ENCODE measurements around the gene YPEL2.
A peak's percentile ranks its signal among the peaks of the same experiment; 100 is the strongest.

YPEL2 gene

DNA sequence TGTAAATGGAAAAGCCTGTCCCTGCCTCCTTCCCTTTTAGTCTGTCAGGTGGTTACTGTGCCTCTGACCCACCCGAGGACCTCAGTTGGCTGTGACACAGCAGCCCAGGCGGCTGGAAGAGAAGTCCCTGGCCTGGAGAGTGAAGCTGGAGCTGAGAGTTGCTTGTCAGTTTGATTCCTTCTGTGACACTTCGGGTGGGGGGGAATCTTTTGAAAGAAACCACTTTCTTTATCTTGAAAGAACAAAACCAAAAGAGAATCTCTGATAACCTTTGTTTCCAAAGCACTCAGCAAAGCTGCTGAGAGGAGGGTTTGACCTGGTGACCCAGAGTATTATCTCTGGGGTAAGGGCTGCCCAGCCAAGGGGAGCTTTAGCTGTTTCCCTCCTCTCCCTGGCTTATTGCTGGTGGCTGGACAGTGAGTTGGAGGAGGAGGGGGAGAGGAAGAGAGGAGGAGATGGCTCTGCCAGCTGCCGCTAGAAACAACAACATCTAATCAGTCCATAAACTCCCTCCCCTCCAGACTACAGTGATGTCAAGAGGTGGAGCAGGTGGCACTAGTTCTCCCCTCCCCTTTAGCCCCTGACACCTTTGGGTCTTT lies 34.0 kb downstream of the YPEL2 start:
- TF ChIP-seq POLR2A (IDR thresholded peaks at IDR 0.05; ENCODE audit: low read depth, low read length) = no peak
- TF ChIP-seq POLR2AphosphoS5 (IDR thresholded peaks at IDR 0.05; ENCODE audit: low read depth, low read length) = no peak
- no peak for TF ChIP-seq TAF1 (IDR thresholded peaks at IDR 0.05; ENCODE audit: borderline replicate concordance, low read depth, low read length)
- FAIRE-seq = no peak

DNA sequence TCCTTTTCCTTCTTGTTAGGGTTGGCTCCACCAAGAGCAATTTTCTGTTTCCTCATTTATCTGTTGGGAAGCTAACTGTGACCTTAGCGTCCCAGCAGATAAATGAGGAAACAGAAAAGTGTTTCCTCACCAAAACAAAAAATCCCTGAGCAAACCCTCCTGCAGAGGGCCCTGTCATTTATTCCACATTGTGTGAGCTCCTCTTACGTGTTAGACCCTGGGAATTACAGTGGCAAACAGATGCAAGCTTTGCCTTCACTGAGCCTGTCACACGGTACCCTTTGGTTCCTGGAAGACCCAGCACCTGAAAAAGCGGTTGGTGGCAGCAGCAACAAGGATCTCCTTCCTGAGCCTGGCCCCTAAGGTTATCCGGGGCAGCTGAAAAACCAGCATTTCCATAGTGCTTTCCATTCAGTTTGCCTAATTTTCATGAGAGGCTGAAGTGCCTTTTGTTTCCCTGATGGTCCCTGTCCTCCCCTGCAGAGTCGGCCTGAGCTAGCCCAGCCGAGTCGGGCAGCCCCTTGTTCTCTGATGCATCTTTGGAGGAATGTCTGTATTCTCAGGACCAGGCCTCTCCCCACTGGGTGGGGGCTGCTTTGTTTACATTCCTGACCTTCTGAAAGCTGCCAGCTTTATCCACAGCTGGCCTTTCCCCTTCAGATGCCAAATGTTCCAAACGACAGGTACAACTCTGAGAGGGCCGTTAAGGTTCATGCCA lies 34.7 kb downstream of the YPEL2 start:
- FAIRE-seq (no peak), DNase-seq (ENCODE audit: insufficient read length) (no peak)
- TF ChIP-seq POLR2A (IDR thresholded peaks at IDR 0.05; ENCODE audit: low read depth, low read length) (no peak), POLR2AphosphoS5 (IDR thresholded peaks at IDR 0.05; ENCODE audit: low read depth, low read length) (no peak), TAF1 (IDR thresholded peaks at IDR 0.05; ENCODE audit: borderline replicate concordance, low read depth, low read length) (no peak)

More for the DNA sequence above, 34.0 kb downstream of the YPEL2 start:
- no peak for DNase-seq (ENCODE audit: insufficient read length)

DNA sequence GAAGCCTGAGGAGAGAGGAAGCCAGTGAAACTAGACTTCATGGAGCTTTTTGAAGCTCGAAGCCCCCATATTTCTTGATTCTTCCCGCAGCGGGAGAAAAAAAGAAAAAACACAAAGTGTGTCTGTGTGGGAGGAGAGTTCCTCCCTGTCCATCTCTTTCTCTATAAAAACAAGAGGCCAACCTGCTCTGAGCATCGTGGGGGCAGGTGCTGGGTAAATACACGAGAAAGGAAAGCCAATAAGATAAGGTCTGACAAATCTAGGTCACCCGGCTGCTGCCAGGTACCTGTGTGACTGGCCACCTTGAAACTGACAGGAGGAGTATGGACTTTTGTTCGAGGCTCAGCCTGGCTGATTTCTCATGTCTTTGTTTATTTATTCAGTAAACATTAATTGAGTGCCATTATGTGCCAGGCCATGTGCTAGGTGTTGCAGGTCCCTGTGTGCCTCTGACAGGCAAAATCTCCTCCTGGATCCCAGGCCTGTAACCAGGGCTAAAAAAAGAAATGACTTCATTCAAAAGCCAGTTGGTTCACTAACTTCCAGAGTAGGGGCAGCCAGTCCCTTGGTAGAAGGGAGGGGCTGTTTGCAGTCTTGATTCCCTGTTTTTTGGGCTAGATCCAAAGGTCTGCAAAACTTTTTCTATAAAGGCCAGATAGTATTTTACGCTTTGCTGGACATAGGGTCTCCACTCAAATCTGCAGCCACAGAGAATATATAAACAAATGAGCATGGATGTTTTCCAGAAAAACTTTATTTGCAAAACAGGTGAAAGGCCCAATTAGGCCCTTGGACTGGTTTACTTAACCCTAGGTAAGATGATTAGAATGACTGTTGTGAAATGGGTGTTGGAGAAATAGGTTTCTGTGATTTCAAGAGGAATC lies 35.6 kb downstream of the YPEL2 start:
- TF ChIP-seq POLR2AphosphoS5 (IDR thresholded peaks at IDR 0.05; ENCODE audit: low read depth, low read length) (no peak), TAF1 (IDR thresholded peaks at IDR 0.05; ENCODE audit: borderline replicate concordance, low read depth, low read length) (no peak), POLR2A (IDR thresholded peaks at IDR 0.05; ENCODE audit: low read depth, low read length) (no peak)
- DNase-seq (ENCODE audit: insufficient read length) (no peak), FAIRE-seq (no peak)

DNA sequence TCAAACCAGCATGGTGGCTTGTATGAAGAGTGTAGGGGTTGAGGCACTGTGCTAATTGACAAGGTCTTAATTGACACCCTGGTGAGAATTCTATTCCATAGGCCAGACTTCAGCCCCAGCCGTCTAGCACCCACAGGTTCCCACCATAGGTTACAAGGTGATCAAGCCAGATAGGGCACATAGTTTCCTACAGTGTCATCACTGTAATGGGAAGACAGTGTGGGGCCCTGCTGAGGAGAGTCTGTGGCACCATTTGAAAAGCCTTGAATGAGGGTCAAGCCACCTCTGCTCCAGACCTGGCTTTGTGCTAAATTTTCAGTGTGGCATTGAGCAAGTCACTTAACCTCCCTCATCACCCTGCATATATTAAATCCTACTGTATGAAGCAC lies 36.2 kb downstream of the YPEL2 start:
- no peak for FAIRE-seq
- DNase-seq (ENCODE audit: insufficient read length) = no peak
- TF ChIP-seq TAF1 (IDR thresholded peaks at IDR 0.05; ENCODE audit: borderline replicate concordance, low read depth, low read length) (no peak), POLR2AphosphoS5 (IDR thresholded peaks at IDR 0.05; ENCODE audit: low read depth, low read length) (no peak), POLR2A (IDR thresholded peaks at IDR 0.05; ENCODE audit: low read depth, low read length) (no peak)

DNA sequence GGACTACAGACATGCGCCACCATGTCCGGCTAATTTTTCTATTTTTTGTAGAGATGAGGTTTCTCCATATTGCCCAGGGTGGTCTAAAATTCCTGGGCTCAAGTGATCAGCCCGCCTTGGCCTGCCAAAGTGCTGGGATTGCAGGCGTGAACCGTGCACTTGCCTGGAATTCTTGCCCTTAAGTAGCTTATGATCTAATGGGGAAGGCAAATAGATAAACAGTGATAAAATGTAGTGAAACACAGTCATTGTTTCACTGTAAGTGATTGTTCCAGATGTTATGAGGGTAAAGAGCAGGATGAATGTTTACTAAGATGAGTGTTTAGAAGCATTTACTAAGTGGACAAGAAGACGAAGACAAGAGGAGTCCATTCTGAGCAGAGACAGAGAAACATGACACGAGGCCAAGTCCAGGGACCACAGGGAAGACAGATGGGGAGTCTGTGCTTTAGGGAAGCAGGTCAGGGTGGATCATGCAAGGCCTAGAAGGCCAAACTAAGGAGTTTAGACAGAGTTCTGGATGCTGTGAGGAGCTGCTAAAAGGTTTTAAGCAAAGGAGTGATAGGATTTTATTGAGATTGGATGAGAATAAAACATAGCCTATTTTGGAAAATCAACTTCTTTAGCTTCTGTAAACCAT lies 36.9 kb downstream of the YPEL2 start:
- TF ChIP-seq POLR2AphosphoS5 (IDR thresholded peaks at IDR 0.05; ENCODE audit: low read depth, low read length) = no peak
- no peak for TF ChIP-seq POLR2A (IDR thresholded peaks at IDR 0.05; ENCODE audit: low read depth, low read length)
- TF ChIP-seq TAF1 (IDR thresholded peaks at IDR 0.05; ENCODE audit: borderline replicate concordance, low read depth, low read length) = no peak
- FAIRE-seq (no peak), DNase-seq (ENCODE audit: insufficient read length) (no peak)

DNA sequence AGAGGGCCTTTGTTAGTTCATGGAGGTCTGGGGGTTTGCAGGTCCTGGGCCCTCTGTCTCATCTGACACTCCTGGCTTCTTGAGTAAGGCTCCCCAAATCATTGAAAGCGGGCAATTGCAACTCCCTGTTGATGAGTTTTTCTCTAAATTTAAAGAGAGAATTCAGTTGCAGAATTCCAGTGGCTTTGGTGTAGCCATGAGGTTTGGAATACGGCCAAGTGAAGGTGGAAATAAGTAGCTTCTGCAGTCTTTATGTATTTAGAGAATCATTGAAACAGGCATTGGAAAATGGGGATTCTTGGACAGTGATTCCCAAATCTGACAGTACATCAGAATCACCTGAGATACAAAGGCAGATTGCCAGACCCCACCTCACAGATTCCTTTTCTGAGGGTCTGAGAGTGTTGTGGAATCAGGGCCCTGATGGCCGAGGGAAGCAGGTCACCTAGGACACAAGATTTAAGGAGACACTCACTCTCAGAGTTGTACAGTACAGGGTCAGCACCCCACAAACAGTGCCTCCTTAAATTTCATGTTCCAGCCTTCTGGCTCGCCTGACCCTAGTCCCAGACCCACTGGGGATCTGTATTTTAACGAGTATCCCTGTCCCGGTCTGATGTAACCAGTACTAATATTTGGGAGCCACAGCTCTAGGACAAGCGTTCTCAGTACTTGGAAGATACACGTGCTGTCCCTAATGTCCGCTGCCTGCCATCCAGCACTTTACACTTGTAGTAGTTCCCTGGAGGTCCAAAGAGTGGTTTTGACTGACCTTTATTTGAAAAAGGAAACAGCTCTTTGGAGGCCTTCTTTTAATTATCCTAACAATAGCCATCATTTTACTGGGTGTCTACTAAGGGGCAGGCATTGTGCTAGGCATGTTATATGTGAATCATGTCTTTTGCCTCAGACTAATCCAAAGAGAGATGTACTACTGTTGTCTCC lies 37.8 kb downstream of the YPEL2 start:
- no peak for FAIRE-seq
- TF ChIP-seq POLR2A (IDR thresholded peaks at IDR 0.05; ENCODE audit: low read depth, low read length) = no peak
- TF ChIP-seq POLR2AphosphoS5 (IDR thresholded peaks at IDR 0.05; ENCODE audit: low read depth, low read length) = no peak
- no peak for TF ChIP-seq TAF1 (IDR thresholded peaks at IDR 0.05; ENCODE audit: borderline replicate concordance, low read depth, low read length)
- DNase-seq (ENCODE audit: insufficient read length) = no peak

DNA sequence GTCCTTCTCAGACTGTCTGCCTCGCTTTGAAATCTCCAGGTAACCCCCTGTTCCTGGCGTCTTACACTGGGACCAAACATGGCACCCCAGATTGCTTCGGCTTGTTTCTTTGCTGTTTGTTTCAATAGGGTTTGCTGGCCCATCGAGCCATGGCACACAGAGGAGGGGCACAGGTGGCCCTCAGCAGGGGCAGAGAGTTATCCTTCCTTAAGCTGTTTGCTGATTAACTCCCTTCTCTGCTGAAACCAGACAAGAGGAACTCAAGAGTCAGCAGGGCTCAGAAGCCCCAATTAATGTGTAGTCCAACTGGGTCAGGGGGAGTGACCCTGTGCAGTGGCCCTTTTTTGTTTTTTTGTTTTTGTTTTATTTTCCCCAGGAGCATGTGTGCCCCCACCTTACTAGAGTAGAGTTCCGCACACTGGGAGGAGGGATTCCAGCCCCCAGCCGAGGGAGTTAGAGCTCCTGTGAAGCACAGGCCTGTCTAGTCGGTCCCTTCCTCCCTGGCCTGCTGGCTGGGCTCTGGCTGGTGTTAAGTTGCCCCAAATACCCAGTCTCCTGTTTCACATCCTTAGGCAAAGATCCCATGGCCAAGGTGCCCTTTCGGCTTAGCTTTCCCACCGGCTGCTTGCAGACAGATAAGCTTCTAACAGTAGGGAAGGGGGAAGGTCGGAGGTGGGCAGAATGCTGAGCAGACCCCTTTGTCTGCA lies 39.3 kb downstream of the YPEL2 start:
- no peak for FAIRE-seq
- TF ChIP-seq POLR2A (IDR thresholded peaks at IDR 0.05; ENCODE audit: low read depth, low read length) (no peak), TAF1 (IDR thresholded peaks at IDR 0.05; ENCODE audit: borderline replicate concordance, low read depth, low read length) (no peak), POLR2AphosphoS5 (IDR thresholded peaks at IDR 0.05; ENCODE audit: low read depth, low read length) (no peak)
- DNase-seq (ENCODE audit: insufficient read length) = no peak

DNA sequence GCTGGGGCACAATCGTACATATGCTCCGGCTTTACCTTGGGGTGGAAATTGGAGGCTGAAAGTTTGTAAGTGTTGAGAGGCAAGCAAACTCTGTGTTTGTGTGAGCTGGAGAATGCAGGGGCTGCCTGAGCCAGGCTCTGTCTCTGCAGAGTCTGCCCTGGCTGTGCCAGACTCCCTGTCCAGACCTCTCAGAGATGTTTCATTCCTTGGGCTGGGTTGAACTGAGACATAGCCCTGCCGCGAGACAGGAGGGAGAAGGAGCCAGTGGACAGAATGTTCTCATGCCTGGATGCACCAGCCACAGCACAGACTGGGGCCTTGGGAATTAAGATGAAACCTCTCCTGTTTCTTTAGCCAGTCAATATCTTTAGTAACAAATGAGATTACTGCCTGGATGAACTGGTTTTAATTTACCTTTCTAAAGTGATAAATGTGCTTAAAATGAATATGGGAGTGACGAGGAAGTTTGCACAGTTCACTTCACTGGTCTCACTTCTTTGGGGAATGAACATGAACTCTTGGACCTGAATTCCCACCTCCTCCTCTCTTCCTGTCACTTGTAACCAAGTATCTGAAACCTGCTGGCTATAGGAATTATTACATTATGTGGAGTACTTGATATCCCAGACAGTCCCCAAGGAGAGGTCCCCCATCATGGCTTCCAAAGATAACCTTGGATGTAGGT lies 40.1 kb downstream of the YPEL2 start:
- no peak for TF ChIP-seq POLR2A (IDR thresholded peaks at IDR 0.05; ENCODE audit: low read depth, low read length)
- no peak for TF ChIP-seq TAF1 (IDR thresholded peaks at IDR 0.05; ENCODE audit: borderline replicate concordance, low read depth, low read length)
- TF ChIP-seq POLR2AphosphoS5 (IDR thresholded peaks at IDR 0.05; ENCODE audit: low read depth, low read length) = no peak
- DNase-seq (ENCODE audit: insufficient read length) = no peak

DNA sequence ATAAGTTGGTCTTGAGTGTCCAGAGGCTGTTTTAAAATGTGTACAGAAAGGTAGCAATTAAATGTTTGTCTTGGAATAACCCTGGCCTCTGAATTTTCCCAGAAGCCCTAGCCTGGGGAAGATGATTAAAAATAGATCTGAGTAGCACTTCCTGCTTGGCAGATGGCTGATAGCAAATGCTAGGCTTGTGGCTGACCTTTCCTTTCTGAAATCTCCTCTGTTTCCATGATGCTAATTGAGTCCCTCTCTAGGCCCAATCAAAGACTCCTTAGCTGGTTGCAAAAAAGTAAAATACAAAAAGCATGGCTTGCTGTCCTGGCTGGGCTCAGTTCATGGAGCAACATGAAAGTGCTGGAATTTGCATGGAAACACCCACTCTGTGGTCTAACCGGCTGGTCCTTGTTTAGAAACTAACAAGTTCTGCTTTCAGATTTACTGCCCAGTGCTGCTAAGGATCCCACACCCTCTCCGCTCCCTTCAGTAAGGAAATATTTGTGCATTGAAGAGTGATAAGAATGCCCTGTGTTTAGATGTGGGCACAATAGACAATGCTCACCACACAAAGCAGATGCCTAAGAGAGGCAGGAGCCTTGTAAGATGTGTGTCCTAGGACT lies 40.8 kb downstream of the YPEL2 start:
- TF ChIP-seq POLR2A (IDR thresholded peaks at IDR 0.05; ENCODE audit: low read depth, low read length) = no peak
- TF ChIP-seq POLR2AphosphoS5 (IDR thresholded peaks at IDR 0.05; ENCODE audit: low read depth, low read length) = no peak
- TF ChIP-seq TAF1 (IDR thresholded peaks at IDR 0.05; ENCODE audit: borderline replicate concordance, low read depth, low read length) = no peak
- no peak for DNase-seq (ENCODE audit: insufficient read length)
- FAIRE-seq = peak; percentile 67

More for the DNA sequence above, 40.1 kb downstream of the YPEL2 start:
- no peak for FAIRE-seq

Measured in GM12892 (cell line).